Fibroblast of lung (primary cell): Measurements from ENCODE around the gene SLC25A12.

Experiments used
- CTCF ChIP-seq, 2 donors: IDR thresholded peaks in 1 of 2; conservative IDR thresholded peaks in 1 of 2; 1 replicate in 1 of 2; 2 replicates in 1 of 2; pipeline ENCODE4 v1.5.1; 2011 to 2012; ENCODE audit warnings: low read length in 2 of 2, control low read depth in 1 of 2, inconsistent platforms in 1 of 2, low read depth in 1 of 2, mild to moderate bottlenecking in 1 of 2
- EZH2 ChIP-seq: IDR thresholded peaks from 2 replicates; pipeline ENCODE4 v1.5.1; 2012; ENCODE audit warnings: low read length, control low read depth, mild to moderate bottlenecking; ENCODE audit errors: missing control alignments

DNA sequence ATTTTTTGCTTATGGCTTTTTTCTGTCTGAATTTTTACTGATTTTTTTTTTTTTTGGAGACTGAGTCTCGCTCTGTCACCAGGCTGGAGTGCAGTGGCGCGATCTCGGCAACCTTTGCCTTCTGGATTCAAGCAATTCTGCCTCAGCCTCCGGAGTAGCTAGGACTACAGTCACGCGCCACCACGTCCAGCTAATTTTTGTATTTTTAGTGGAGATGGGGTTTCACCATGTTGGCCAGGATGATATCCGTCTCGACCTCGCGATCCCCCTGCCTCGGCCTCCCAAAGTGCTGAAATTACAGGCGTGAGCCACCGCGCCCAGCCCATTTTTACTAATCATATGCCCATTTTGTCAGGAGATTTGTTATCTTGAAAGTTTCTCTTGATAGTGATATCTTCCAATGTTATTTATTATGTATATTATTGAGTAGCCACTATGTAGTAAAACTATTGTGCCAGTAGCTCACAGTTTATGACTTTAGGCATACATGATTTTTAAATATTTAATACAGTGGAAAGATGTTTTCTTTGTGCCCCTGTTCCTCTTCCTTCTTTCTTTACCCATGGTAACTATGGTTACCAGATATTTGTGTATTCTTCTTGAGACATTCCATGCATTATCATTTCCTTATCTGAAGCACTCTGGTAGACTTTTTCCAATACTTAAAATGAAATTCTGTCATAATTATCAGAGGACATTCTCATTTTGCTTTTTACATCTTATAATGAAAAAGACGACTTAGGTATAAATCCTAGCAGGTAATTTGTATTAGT lies 30.3 kb upstream of the SLC25A12 start:
- TF ChIP-seq CTCF (conservative IDR thresholded peaks at IDR 0.05 in 1 of 2, IDR thresholded peaks at IDR 0.05 in 1 of 2; ENCODE audit: low read depth in 1 of 2, low read length in 2 of 2) = no peak
- TF ChIP-seq EZH2 = no peak
